ENCODE results near the gene TCEAL8.

TCEAL8 gene

DNA sequence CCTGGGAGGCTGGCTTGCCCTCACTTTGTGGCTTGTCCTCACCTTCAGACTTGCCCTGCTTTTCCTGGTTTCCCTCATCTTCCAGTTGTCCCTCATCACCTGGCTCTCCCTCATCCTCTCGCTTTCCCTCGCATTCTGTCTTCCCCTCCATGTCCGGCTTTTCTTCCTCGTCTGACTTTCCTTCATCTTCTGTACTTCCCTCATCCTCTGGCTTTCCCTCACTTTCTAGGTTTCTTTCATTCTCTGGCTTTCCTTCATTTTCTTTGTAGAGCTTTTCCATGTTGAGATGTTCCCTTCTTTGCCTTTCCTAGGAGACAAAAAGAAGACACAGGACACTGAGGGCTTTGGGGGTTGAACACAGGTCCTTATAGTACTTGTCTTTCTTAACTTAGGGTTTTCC is 19.3 kb upstream of the TCEAL8 start:
- DNase-seq: no peak
- Histone ChIP-seq H3K27me3 (peaks cover 24% of the 10 kb centered on the region), H3K9me3 (no peaks in the 10 kb centered on the region), H3K4me1 (no peaks in the 10 kb centered on the region), H3K4me3 (ENCODE audit: low read depth, low read length) (no peak overlapping the region), H3K36me3 (no peaks in the 10 kb centered on the region)
- TF ChIP-seq, protein P1, sequence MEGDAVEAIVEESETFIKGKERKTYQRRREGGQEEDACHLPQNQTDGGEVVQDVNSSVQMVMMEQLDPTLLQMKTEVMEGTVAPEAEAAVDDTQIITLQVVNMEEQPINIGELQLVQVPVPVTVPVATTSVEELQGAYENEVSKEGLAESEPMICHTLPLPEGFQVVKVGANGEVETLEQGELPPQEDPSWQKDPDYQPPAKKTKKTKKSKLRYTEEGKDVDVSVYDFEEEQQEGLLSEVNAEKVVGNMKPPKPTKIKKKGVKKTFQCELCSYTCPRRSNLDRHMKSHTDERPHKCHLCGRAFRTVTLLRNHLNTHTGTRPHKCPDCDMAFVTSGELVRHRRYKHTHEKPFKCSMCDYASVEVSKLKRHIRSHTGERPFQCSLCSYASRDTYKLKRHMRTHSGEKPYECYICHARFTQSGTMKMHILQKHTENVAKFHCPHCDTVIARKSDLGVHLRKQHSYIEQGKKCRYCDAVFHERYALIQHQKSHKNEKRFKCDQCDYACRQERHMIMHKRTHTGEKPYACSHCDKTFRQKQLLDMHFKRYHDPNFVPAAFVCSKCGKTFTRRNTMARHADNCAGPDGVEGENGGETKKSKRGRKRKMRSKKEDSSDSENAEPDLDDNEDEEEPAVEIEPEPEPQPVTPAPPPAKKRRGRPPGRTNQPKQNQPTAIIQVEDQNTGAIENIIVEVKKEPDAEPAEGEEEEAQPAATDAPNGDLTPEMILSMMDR (IDR thresholded peaks at IDR 0.05; ENCODE audit: low read depth, low read length): no peak

DNA sequence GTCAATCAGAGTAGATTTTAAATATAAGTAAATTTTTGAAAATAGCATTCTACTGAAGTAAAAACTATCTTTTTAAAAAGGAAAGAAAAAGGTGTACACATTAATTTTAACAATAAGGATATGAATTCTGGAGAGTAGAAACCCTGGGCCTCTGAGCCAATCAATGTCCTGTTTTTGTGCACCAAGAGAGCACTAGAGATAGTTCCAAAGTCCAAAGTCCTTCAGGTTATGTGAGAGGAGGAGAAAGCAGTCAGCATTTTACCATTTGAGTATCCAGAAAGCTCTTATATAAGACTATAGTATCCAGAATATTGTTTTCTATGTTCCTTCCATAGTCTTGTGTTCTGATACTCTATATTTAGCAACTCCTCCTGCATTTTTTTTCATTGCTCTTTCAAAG is 3.3 kb upstream of the TCEAL8 start:
- Histone ChIP-seq H3K4me3 (ENCODE audit: low read depth, low read length) (no peak overlapping the region), H3K27me3 (no peaks in the 10 kb centered on the region), H3K36me3 (no peaks in the 10 kb centered on the region), H3K9me3 (no peaks in the 10 kb centered on the region), H3K4me1 (no peaks in the 10 kb centered on the region)
- TF ChIP-seq, protein P1 (IDR thresholded peaks at IDR 0.05; ENCODE audit: low read depth, low read length): no peak
- no peak for DNase-seq

DNA sequence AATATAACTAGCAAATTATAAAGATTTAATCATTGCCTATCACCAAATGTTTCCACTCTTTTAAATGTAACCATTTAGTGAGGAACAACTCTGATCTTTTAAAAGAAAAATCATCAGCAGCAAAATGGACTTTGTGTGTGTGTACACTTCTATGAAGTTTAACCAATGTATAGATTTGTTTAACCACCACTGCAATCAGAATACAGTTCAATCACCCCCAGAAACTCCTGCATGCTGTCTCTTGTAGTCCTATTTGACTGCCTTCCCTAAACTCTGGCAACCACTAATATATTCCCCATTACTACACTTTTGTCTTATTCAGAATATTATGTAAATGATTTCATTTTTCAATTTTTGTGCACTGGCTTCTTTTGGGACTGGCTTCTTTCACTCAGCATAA is 1.7 kb upstream of the TCEAL8 start:
- TF ChIP-seq, protein P1 (IDR thresholded peaks at IDR 0.05; ENCODE audit: low read depth, low read length): no peak
- no peak overlapping the region for H3K4me3 ChIP-seq (ENCODE audit: low read depth, low read length)
- H3K9me3 ChIP-seq: no peaks in the 10 kb centered on the region
- no peak for DNase-seq
- no peaks in the 10 kb centered on the region for H3K36me3 ChIP-seq
- no peaks in the 10 kb centered on the region for H3K4me1 ChIP-seq
- H3K27me3 ChIP-seq: no peaks in the 10 kb centered on the region

DNA sequence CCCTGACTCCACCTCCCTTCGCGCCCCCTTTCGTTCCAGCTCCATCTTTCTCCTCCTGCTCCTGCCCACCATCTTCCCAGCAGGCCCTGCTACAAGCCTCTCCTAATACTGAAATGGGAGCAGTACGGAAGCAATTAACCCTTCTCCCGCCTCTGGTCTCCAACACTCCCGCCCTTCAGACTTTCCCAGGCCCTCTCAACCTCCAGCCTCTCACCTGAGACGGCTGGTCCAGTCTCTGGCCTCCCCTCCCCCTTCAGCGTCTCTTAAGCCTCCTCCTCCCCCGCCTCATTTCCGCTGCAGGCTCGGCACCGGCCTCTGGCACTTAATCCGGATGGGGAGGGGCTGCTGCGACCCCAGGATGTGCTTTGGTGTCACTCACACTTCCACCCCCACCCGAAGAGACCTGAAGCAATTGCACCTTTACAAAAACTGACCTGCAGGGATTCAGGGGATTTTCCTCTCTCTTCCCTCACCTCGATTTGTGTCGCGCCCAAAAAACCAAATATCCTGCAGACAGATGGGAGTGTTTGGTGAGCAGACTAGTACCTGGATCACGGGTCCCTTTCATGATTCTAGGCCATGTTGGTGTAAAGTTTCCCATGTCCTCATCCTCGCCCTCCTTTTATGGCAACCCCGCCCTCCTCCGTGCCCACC is 657 bp downstream of the TCEAL8 start:
- TF ChIP-seq, protein P1 (IDR thresholded peaks at IDR 0.05; ENCODE audit: low read depth, low read length): no peak
- no peaks in the 10 kb centered on the region for H3K9me3 ChIP-seq
- peak overlapping the region; percentile 79 for H3K4me3 ChIP-seq (ENCODE audit: low read depth, low read length)
- peak; percentile 38 for DNase-seq
- no peaks in the 10 kb centered on the region for H3K27me3 ChIP-seq
- no peaks in the 10 kb centered on the region for H3K36me3 ChIP-seq
- no peaks in the 10 kb centered on the region for H3K4me1 ChIP-seq

DNA sequence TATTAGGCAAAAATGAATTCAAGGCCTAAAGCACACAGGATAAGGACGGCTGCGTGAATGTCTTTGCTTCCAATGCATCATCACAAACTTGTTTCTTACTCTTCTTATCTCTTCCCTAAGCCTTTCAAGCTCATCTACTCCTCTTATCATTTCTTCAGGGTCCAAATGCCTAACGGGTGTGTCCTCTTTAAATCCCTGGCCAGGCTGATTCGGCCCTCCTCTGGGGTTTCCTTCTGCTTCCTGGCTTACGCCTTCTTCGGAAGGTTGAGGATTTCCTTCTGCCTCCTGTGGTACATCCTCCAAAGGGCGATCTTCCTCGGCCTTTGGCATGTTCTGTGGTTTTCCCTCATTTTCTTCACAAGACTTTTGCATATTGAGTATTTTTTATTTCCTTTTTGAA is 1.3 kb downstream of the TCEAL8 start:
- no peak for DNase-seq
- TF ChIP-seq, protein P1 (IDR thresholded peaks at IDR 0.05; ENCODE audit: low read depth, low read length): no peak
- no peaks in the 10 kb centered on the region for H3K36me3 ChIP-seq
- no peaks in the 10 kb centered on the region for H3K4me1 ChIP-seq
- no peaks in the 10 kb centered on the region for H3K27me3 ChIP-seq
- peak overlapping the region; percentile 79 for H3K4me3 ChIP-seq (ENCODE audit: low read depth, low read length)
- no peaks in the 10 kb centered on the region for H3K9me3 ChIP-seq

DNA sequence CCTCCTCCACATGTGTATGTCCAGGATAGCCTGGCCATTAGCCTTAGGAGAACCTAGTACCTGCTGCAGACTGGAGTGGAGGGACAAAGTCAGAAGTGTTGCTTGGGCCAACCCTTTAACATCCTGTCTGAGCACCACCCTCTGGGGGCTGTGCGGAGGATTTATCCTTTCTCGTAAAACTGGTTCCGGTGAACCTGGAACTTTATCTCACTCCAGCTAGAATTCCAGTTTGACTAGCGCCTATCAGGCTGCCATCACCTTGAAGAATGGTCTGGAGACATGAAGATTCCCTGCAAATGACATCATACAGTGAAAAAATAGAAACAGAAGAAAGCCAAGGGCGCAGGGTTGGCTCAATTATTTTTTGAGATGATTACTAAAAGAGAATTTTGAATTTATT is 4.0 kb downstream of the TCEAL8 start:
- Histone ChIP-seq H3K4me3 (ENCODE audit: low read depth, low read length) (no peak overlapping the region), H3K27me3 (no peaks in the 10 kb centered on the region), H3K9me3 (no peaks in the 10 kb centered on the region), H3K4me1 (no peaks in the 10 kb centered on the region), H3K36me3 (no peaks in the 10 kb centered on the region)
- DNase-seq: no peak
- TF ChIP-seq, protein P1 (IDR thresholded peaks at IDR 0.05; ENCODE audit: low read depth, low read length): no peak
